ENCODE data around the gene OR4F15. TPM values are rescaled to one million over a fixed set of nuclear protein-coding genes. Genes with fewer than 3 reads are reported as not detected.

The OR4F15 gene
- total and polyA plus RNA-seq, 2 of the 13 experiments (the other 11 are each of a cell fraction or from before 2014, with no cell fraction given), result not detected

GRCh38 chr15:101803209-101803608, 8.8 kb upstream of the OR4F15 start, which contains the start of gene OR4F6:
OR4F6 (plus strand) TSS chr15:101803509; CDS start chr15:101805720, 2,211 bp downstream.
- FAIRE-seq (no peak), DNase-seq (ENCODE audit: low spot score) (no peak), ATAC-seq (no peak)
- Histone ChIP-seq H3K4me1 (ENCODE audit: insufficient read depth, low read length) (no peaks in the 10 kb centered on the region), H4K20me1 (ENCODE audit: insufficient read depth, low read length) (no peaks in the 10 kb centered on the region), H3K79me2 (ENCODE audit: insufficient read depth, low read length) (no peaks in the 10 kb centered on the region), H3K4me2 (ENCODE audit: low read depth, low read length) (no peak within 1 kb of the TSS), H3K9me3 (ENCODE audit: low read length) (no peaks in the 10 kb centered on the region), H2AFZ (ENCODE audit: low read length) (no peak within 1 kb of the TSS), H3K27me3 (ENCODE audit: control insufficient read depth in 1 of 2, insufficient read depth in 2 of 2, low read length in 2 of 2) (peaks cover 1 to 12% of the 10 kb centered on the region in 2 experiments; a peak in 2 of 5 replicates), H3K36me3 (replicated peaks in 1 of 2; ENCODE audit: control insufficient read depth in 1 of 2, insufficient read depth in 2 of 2, low read length in 2 of 2) (no peaks in the 10 kb centered on the region), H3K27ac (ENCODE audit: extremely low read length, insufficient read depth, low read length) (no peak within 1 kb of the TSS), H3K4me3 (replicated peaks in 1 of 3; ENCODE audit: insufficient read depth in 1 of 3, low read depth in 2 of 3, low read length in 3 of 3) (no peak within 1 kb of the TSS), H3K9ac (ENCODE audit: insufficient read depth, low read depth, low read length) (no peak within 1 kb of the TSS)
- no peak for TF ChIP-seq ZMAT3 (CRISPR knock-in tag; conservative IDR thresholded peaks at IDR 0.05)
- no peak for TF ChIP-seq ELF1 (CRISPR knock-in tag; IDR thresholded peaks at IDR 0.05)
- no peak for TF ChIP-seq BCL6 (CRISPR knock-in tag; IDR thresholded peaks at IDR 0.05)
- no peak for TF ChIP-seq MXD4 (CRISPR knock-in tag; IDR thresholded peaks at IDR 0.05)
- TF ChIP-seq NR2F6 (IDR thresholded peaks at IDR 0.05), result no peak
- TF ChIP-seq NR2F6 (CRISPR knock-in tag; IDR thresholded peaks at IDR 0.05), result no peak
- TF ChIP-seq PHB2 (IDR thresholded peaks at IDR 0.05; ENCODE audit: partially characterized antibody), result no peak
- no peak for TF ChIP-seq ZBTB25 (CRISPR knock-in tag; IDR thresholded peaks at IDR 0.05)
- no peak for TF ChIP-seq ZNF337 (CRISPR knock-in tag; IDR thresholded peaks at IDR 0.05; ENCODE audit: borderline replicate concordance, low read depth)
- TF ChIP-seq CREBL2 (CRISPR knock-in tag; IDR thresholded peaks at IDR 0.05; ENCODE audit: borderline replicate concordance), result no peak
- no peak for TF ChIP-seq POGK (CRISPR knock-in tag; conservative IDR thresholded peaks at IDR 0.05)
- no peak for TF ChIP-seq ZSCAN25 (CRISPR knock-in tag; IDR thresholded peaks at IDR 0.05)
- no peak for TF ChIP-seq TMF1 (CRISPR knock-in tag; IDR thresholded peaks at IDR 0.05; ENCODE audit: low read depth)
- no peak for TF ChIP-seq GMEB1 (CRISPR knock-in tag; IDR thresholded peaks at IDR 0.05; ENCODE audit: borderline replicate concordance)
- no peak for TF ChIP-seq ZNF501 (CRISPR knock-in tag; IDR thresholded peaks at IDR 0.05)
- WGBS (ENCODE audit: low lambda C conversion rate), result 45% methylated on average over 2 of the region's 2 CpGs
- intact Hi-C loops (cut with micrococcal nuclease; ENCODE audit: unreplicated experiment) (no loop called here), in situ Hi-C loops (cut with HindIII; ENCODE audit: extremely low pct_ligation_motif_present, low pct_unique_long_range_greater_than_20kb) (no loop called here)
- POLR2A ChIA-PET, result no interaction called here
- CTCF ChIA-PET (ENCODE audit: low intra/inter-chr PET ratio, low total read pairs), result no interaction called here
- no TSS peak for BruUV-seq (replicated peaks)

Data from HepG2 (cell line).